Posterior vena cava (tissue), 2 donors: ENCODE results near the gene PPM1K. TPM values are rescaled to one million over a fixed set of nuclear protein-coding genes. Genes with fewer than 3 reads are reported as not detected.

ENCODE experiments used
- DNase-seq: peaks from one replicate; pipeline ENCODE4 v3.0.0-alpha.2; 2020; ENCODE audit warnings: low spot score
- intact Hi-C, 2 donors: fragments of 100-400 bp; cut with DNase I; formaldehyde crosslinking; loops; one replicate each; pipeline versions ENCODE4 v1.14.1 to v1.14.2; 2022 to 2023
- total RNA-seq, 2 donors: library from RNA; stranded (reverse); fragmentation: NEBNext Ultra II Directional; extraction: Animal tissue kit (Norgen Biotek cat#: 25700); gene quantifications; one replicate each; pipeline ENCODE4 v1.2.1, GENCODE V29; 2021
- donor health status: DM: yes; HTN: yes; CAD: no.
- donor health status: DM: yes; HTN: yes; CAD: no.

PPM1K gene
- total RNA-seq, 2 donors from 2014 or later, result 23.8 to 31.6 TPM

DNA sequence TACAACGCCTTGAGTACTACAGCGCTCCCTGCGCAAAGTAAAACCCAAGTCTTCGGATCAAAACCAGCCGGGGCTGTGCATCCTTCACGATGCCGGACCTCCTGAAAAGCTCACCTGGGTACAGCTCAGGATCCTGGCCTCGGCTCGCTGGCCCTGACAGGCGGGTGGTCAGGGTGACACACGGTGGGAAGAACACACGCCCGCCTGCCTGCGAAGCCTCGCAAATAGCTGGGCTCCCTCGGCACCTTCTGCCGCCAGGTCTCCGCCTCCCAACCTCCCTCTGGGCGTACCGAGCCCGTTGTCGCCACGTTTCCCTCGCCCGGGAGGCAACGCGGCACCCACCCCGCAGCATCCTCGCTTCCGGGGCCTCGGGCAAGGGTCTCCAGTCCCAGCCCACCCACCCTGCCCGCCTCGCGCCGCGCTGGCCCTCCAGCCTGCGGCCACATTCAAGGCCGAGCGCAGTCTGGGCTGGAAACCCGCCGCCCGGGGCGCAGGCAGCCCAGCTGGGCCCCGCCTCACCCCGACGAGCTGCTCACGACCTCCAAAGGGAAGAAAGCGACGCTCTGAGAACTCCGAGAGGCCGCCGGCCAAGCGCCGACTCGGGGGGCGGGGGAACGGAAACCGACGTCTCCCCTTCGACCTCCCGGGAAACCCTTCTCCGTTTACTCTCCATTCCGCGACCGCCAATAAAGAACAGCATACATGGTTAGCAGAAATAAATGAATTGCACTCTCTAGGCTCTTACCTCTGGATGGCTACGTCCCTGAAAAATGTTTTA is 511 bp downstream of the PPM1K start:
- DNase-seq, result peak; percentile 89
- intact Hi-C loops, result loop anchor here in 1 of 2 donors (10.0 kb wide), 1 partner anchor 91 kb away; the partner anchor contains the start of gene HERC6

DNA sequence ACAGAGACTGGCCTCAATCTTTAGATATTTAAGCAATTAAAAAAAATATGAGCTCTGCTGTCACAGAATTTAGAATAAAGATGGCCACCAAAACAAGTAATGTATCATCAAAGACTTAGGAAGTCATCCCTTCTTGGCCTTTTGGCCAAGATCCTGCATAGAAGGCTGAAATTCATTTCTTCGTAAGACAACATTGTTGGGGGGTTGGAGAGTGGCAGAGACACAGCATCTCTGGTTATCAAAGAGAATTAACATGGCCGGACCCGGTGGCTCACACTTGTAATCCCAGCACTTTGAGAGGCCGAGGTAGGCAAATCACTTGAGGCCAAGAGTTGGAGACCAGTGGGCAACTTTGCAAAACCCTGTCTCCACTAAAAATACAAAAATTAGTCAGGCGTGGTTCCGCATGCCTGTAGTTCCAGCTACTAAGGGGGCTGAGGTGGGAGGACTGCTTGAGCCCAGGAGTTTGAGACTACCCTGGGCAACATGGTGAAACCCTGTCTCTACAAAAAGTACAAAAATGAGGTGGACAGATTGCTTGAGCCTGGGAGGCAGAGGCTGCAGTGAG is 4.0 kb downstream of the PPM1K start:
- intact Hi-C loops, result loop anchor here in 1 of 2 donors (10.0 kb wide), 1 partner anchor 94 kb away; the partner anchor contains the start of gene HERC6
- no peak for DNase-seq

DNA sequence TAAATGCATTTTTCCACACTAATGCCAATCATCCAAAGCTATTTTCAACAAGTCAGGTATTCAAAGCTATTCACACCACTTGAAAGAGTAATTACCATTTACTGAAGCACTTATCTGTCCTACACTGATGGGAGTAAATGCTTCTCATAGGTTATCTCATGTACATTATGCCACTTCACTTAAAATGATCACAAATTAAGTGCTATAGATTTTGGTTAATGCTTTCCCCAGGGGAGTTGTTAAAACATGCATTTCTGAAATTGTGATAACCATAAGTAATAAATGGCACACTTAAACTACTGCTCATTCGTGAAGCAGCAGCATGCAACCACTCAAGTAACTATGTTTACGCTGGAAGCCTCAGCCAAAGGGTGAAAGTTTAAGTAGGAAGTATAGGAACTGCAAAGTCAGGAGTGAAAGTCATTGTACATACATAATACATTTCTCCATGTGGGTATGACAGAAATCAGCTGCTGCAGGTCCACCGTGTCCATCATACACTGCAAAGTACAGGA is 6.6 kb downstream of the PPM1K start:
- intact Hi-C loops, result no loop called here

DNA sequence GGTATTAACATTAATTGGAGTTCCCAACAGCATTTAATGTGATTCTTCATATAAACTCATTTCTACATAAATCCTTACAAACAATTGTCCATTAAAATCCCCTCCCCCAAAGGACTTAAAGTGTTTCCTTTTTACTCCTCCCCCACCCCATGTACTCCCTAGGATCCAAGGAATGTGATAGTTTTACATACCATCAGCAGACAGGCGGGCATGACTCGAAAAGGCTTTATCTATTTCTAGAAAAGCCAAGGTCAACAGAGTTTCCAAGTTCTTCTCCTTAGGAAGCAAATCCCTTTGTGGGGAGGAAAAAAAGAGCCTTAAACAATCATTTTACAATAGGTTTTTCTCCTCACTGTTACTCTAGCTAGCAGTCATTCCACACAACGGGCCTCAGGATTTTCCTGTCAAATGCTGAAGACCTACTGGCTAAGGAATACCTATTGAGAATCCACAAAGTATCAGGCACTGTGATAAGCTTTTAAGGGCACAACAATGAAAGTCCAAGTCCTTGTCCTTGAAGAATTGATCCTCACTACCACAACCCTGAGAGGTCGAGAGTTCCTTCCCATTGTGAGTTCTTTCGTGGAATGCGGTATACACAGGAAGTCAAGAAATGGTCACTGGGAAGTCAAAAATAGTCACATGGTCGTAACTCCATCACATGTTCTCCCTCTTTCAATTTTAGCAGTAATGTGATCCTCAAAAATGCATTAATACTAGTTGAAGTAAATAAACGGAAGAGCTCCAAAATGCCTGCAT is 7.2 kb downstream of the PPM1K start:
- intact Hi-C loops, result no loop called here
- no peak for DNase-seq

More for the DNA sequence above, 6.6 kb downstream of the PPM1K start:
- DNase-seq, result no peak

DNA sequence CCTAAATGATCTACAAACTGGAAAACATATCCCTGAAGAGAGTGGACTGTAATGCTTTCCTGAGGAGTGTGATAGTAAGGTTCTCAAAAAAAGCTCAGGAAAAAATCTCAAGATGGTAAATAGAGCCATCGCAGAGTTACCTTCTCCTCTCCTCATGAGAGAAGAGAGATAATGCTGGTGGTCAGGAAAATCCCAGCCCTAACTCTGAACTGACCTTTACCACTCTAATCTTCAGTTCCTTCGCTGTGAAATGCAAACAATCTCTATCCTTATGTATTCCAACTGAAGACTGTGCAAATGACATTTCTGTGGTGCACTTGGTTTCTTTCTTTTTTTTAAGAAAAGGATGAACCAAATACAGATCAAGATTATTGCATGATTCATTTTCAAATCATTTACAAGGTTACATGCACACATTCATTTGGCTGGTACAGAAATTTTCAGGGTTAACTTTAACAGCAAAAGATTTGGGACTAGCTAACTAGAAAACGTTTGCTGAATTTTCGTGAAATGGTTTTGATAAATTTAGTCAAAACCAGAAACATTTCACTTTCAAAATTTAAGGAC is 8.3 kb downstream of the PPM1K start:
- intact Hi-C loops, result no loop called here
- no peak for DNase-seq

DNA sequence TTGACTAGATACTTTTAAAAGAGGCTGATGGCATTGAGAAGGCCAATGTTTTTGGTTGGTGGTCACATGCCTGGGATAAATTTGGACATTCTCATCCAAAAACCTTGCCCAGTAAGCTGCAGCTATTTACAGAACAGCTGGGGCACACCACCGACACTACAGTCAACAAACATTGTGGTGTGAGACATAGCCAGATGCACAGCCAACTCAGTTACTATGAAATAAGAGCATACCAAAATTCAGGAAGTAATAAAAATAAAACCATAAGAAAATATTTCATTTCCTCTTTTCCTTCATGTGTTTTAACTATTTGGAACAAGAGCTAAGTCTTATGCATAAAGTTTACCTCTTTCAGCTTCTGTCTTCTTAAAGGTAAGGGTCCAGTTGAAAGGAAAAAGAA is 8.8 kb downstream of the PPM1K start:
- no peak for DNase-seq
- intact Hi-C loops, result no loop called here

DNA sequence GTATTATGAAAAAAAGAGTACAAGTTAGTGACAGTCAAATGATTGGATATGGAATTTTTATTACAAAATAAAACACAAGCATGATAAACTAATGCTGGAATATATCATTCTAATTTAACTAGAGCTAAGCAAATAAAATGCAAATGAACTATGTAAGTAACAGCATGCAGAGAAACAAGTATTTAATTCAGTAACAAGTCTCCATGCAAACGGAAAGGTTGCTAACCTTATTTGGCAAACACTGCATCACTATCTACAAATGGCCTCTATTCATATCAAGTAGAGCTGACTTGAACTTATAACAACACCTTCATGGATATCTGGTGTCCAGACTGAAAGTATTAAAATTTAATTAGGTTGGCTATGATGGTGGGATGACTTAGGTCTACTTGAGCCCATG is 15.4 kb downstream of the PPM1K start:
- intact Hi-C loops, result no loop called here
- no peak for DNase-seq

DNA sequence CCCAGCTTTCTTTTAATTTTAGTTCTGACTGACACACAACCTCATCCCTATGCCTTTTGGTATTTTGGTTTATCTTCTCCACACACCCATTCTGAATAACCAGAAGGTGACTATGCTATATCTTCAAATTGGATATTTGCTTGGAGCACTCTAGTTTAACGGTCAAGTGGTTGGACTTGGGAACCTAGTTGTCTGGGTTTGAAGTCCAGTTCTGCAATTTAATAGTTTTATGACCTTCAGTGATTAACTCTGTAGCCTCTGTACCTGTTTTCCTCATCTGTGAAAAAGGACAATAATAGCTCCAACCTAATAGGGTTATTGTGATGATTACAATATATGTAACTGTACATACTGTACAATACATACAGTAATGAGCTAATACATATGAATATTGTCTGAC is 20.0 kb downstream of the PPM1K start:
- DNase-seq, result no peak

DNA sequence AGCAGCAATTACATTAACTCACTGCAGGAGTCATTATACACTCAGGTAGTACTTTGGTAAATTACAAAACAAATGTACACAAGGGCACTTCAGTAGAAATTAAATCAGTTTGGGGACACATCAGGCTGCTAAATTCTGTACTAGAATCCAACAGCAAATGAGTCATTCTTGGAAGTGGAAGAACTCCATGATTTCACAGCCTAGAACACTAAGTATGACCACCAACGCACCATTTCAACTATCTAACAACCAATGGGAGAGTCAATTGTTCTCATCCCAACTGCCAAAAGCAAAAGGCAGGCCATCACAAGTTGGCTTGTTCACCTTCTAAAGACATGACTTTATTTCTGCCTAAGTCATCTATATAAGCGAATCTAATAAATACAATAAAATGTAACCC is 26.6 kb downstream of the PPM1K start:
- no peak for DNase-seq
- intact Hi-C loops, result no loop called here

More for the DNA sequence above, 20.0 kb downstream of the PPM1K start:
- intact Hi-C loops, result no loop called here

DNA sequence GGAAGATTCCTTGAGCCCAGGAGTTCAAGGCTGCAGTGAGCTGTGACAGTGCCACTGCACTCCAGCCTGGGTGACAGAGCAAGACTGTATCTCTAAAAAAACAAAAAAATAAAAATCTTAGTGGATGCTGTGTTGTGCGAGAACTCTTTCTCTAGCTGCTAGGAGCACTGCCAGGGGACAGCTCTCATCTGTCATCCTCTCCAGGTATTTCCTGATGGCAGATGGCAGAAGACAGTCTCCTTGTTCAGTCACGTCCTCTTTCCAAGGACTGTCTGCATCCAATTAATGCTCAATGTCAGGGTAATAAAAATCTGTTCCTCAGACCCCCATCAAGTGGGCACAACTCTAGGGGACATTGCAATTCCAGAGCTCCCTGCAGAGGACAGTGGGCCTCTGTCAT is 29.2 kb downstream of the PPM1K start:
- intact Hi-C loops, result no loop called here
- no peak for DNase-seq

DNA sequence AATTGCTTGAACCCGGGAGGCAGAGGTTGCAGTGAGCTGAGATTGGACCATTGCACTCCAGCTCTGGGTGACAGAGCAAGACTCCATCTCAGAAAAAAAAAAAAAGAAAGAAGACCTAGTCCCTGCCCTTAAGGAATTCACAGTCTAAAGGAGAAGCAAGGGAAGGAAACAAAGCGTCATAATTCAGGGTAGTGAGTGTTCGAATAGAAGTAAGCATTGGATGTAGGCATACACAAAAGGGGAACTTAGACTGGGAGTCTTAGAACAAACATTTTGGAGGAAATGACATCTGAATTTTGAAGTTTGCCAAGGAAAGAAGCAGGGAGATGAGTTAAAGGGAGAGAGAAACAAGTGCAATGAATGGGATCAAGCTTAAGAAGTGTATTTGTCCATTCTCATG is 32.4 kb downstream of the PPM1K start:
- intact Hi-C loops, result no loop called here
- DNase-seq, result no peak

DNA sequence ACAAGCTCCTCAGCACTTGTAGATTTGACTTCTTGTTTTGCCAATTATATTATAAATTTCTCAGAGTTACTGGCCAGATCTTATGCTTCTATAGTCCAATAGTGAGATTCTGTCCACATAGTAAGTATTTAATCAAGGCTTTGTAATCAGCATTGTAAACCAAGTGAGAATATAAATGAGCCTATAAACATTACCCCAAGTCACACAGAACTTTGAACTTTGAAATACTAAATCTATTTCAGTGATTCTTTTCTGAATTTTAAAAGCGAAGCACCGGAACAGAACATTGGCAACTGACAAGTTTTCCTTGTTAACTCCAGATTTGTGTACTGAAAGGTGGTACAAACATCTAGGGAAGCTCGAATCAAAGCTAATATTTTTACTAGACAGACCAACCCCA is 37.2 kb downstream of the PPM1K start:
- intact Hi-C loops, result no loop called here
- no peak for DNase-seq

DNA sequence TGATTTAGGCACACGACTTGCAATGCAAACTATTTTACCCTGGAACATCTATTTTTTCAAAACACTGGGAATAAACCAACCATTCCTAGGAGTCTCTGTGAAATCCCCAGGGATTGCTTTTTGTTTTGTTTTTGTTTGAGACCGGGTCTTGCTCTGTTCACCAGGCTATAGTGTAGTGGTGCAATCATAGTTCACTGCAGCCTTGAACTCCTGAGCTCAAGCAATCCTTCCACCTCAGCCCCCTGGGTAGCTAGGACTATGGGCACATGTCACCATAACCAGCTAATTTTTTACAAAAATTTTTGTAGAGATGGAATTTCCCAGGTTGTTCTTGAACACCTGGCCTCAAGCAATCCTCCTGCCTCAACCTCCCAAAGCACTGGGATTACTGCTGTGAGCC is 37.8 kb downstream of the PPM1K start:
- intact Hi-C loops, result no loop called here
- no peak for DNase-seq

DNA sequence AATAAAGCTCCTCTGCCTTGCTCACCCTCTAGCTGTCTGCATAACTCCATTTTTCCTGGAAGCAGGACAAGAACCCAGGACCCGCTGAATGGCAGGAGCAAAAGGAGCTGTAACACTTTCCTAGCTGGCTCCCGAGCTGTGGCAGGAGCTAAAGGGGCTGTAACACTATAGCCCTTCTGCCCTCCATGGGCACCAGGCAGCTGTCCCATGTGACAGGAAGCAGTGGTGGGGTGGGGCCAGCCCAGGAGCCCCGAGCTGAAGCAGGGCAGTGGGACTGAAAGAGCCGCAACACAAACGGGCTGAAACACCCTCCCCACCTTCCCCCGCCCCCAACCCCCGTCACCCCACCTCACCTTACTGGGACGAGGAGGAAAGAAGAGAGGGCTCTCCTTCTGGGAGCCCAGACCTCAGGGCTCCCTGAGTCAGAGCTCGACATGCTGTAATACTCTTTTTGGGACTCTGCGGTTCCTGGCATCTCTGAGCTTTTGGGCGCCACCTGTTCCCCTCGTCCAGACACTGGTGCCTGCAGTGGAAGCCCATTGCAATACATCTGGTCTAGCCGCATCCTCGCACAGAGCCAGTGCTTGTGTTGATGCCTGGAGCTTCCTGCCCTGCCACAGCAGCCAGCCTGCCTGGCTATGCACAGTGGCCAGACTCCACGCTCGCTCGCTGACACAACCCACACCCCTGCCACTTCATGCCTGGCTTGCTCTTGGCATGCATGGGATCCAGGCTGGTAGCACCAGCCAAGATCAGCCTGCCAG is 39.4 kb downstream of the PPM1K start:
- no peak for DNase-seq
- intact Hi-C loops, result no loop called here

DNA sequence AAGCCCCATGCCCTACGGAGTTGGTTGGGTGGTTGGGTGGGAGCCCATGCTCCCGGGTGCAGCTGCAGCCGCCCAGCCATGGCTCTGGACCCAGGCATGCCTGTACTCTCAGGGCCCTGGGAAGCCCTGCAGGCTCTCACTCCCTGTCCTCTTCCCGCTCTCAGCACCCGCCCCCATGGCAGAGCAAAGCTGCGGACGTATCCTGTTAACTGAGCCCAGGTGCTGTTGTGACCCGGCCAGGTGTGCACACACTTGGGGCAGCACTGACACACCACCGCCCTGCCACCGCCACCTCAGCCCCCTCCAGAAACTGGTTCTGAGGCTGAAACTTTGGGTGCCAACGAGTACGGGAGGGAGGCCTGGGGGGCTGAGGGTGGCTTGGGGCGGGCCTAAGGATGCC is 40.3 kb downstream of the PPM1K start:
- DNase-seq, result no peak
- intact Hi-C loops, result no loop called here

DNA sequence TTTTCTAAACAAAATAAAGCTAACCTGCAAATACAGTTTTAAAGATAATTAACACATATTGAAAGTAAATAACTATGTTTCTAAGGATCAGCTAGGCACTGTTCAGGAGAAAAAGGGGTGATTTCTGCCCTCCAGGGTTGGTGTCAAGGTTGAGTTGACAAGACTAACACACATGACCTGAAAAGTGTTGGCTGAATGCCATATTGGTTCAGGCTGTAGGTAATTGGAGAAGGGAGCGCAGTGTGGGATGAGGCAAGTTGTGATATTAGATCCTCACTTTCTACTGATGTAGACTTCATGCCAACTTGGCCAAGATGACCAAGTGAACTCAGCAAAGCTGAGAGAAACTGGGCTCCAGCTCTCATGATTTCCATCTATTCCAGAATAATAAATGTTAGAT is 42.2 kb downstream of the PPM1K start:
- intact Hi-C loops, result no loop called here
- no peak for DNase-seq

DNA sequence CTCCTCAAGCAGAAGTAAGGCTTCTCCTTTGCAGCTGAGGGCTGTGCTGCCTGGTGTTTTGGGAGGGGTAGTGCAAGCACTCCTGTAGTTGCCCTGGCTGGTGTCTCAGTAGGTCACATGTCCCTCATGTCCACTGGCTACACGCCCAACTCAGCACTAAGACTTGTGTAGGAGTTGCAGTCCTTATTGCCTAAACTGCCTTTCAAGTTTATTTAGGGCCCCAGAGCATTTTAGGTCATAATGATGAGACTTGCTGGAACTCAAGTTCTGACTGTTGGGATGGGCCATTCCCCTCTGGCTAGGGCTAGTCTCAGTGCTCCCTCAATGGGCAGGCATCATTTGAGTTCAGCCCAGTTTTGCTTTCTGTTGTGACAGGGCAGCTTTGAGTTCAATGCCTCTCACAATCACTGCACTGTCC is 44.1 kb downstream of the PPM1K start:
- intact Hi-C loops, result no loop called here
- no peak for DNase-seq

DNA sequence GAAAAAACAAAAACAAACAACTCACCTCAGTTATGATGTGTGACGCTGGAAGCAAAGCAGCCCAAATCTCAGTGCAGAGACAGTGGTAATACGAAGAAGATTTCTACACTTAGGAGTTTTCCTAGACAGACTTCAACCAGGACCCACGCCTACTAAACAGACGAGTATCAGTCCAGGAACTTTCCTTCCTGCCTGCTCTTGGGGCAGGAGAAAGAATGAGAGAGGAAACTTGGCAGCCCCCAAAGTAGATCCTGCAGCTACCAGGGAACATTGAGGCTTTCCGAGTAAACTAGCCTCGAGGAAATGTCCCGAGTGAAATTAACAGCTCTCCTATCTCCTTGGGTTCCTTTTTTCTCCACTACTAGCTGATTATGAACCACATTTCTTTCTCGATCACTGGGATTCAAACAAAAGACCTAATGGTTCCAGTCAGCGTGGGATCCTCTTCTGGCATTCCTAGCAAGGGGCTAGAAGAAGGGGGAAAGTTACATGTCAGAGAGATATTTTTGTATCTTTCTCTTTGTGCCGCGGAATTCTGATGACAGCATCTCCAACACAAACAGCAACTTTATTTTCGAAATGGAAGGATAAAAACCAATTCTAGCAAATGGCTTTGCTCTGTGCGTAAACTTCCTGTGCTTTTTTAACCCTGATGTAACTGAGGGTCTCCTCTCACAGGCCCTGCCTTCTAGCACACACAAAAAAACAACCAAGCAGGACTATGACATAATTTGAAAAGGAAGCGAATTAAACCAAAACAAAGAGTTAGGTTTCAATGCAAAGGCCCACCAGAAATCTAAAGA is 53.2 kb downstream of the PPM1K start:
- intact Hi-C loops, result no loop called here
- no peak for DNase-seq
